ENCODE results near the gene DLD.

Gene DLD

DNA sequence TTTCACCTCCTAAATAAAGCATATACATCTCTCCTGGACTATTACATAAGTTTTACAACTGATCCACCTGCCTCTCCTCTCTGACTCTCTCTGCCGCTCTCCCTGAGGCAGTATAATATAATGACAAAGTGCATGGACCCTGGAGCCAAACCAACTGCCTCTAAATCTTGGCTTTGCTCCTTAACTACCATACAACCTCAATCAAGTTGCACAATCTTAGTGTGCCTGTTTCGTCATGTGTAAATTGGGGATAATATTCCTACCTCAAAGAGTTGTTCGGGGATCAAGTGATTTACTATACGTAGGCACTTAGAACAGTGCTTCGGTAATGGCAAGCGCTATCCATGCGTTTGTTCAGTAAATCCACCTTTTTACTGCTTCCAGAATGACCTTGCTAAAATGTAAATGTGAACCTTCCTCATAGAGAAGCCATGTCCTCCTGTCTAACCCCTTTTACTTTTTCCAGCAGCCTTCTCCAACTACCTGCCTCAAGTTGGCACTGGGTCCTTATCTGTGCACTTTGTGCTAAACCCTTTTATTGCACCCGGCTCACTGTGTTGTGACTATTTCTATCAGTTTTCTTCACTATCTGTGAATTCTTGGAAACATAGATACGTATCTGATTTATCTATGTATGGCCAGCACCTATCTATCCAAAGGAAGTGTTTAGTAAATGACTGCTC, 30.6 kb upstream of the DLD start:
- TF ChIP-seq POLR2A (IDR thresholded peaks at IDR 0.05; ENCODE audit: low read length) (no peak), GATA1 (IDR thresholded peaks at IDR 0.05; ENCODE audit: low read depth, low read length) (no peak)
- peak; percentile 23 to 45 for DNase-seq

- no peak for DNase-seq
- TF ChIP-seq GATA1 (IDR thresholded peaks at IDR 0.05; ENCODE audit: low read depth, low read length), result no peak
Measured at GRCh38 chr7:107860981-107861652, 29.9 kb upstream of the DLD start.

- TF ChIP-seq GATA1 (IDR thresholded peaks at IDR 0.05; ENCODE audit: low read depth, low read length), result no peak
- TF ChIP-seq POLR2A (IDR thresholded peaks at IDR 0.05; ENCODE audit: low read length), result no peak
- DNase-seq, result no peak
Measured at GRCh38 chr7:107865956-107866775, 24.8 kb upstream of the DLD start.

GRCh38 chr7:107867858-107868466, 23.0 kb upstream of the DLD start:
- DNase-seq, result no peak
- TF ChIP-seq POLR2A (IDR thresholded peaks at IDR 0.05; ENCODE audit: low read length), result no peak
- TF ChIP-seq GATA1 (IDR thresholded peaks at IDR 0.05; ENCODE audit: low read depth, low read length), result no peak

- no peak for TF ChIP-seq GATA1 (IDR thresholded peaks at IDR 0.05; ENCODE audit: low read depth, low read length)
- no peak for TF ChIP-seq POLR2A (IDR thresholded peaks at IDR 0.05; ENCODE audit: low read length)
- DNase-seq, result no peak
Measured at GRCh38 chr7:107870427-107871000, 20.5 kb upstream of the DLD start.

GRCh38 chr7:107874111-107874510, 16.9 kb upstream of the DLD start:
- no peak for TF ChIP-seq GATA1 (IDR thresholded peaks at IDR 0.05; ENCODE audit: low read depth, low read length)
- TF ChIP-seq POLR2A (IDR thresholded peaks at IDR 0.05; ENCODE audit: low read length), result no peak
- DNase-seq, result peak; percentile 25 to 47

- TF ChIP-seq GATA1 (IDR thresholded peaks at IDR 0.05; ENCODE audit: low read depth, low read length) (no peak), POLR2A (IDR thresholded peaks at IDR 0.05; ENCODE audit: low read length) (no peak)
- peak; percentile 84 to 90 for DNase-seq
Measured at GRCh38 chr7:107874605-107875446, 16.2 kb upstream of the DLD start.

DNA sequence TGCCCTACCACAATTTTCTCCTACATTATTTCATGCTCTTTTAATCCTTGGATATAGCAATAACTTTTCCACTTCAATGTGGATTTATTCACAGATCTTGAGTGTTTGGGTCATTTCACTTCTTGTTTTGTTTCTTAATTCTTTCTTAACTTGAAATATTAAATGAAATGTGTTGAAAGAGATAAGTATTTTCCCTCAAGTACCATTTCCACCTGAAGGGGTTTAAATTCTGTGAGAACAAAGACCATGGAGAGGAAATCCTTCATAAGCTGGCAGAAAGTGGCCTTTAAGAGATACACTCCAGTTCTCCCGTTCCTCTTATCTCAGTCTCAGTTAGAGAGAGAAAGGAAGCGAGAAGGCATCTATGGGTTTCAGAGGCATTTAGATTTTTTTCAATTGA, 14.1 kb upstream of the DLD start:
- no peak for TF ChIP-seq GATA1 (IDR thresholded peaks at IDR 0.05; ENCODE audit: low read depth, low read length)
- TF ChIP-seq POLR2A (IDR thresholded peaks at IDR 0.05; ENCODE audit: low read length), result no peak
- no peak for DNase-seq

- TF ChIP-seq GATA1 (IDR thresholded peaks at IDR 0.05; ENCODE audit: low read depth, low read length), result no peak
- no peak for TF ChIP-seq POLR2A (IDR thresholded peaks at IDR 0.05; ENCODE audit: low read length)
- DNase-seq, result no peak
Measured at GRCh38 chr7:107877731-107878382, 13.1 kb upstream of the DLD start.

DNA sequence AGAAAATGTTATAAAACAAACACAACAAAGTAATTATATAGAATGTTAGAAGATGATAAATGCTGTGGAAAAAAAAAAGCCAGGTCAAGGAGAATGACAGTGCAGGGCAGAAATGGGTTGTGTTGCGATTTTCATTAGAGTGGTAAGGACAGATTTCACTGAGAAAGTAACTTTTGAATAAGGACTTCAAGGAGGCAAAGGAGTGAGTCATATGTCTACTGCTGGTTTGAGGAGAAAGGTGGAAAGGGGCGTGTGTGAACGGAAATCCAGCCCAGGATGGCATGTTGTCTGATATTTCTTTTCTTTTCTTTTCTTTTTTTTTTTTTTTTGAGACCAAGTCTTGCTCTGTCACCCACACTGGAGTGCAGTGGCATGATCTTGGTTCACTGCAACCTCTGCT, 12.3 kb upstream of the DLD start:
- TF ChIP-seq GATA1 (IDR thresholded peaks at IDR 0.05; ENCODE audit: low read depth, low read length) (no peak), POLR2A (IDR thresholded peaks at IDR 0.05; ENCODE audit: low read length) (no peak)

DNA sequence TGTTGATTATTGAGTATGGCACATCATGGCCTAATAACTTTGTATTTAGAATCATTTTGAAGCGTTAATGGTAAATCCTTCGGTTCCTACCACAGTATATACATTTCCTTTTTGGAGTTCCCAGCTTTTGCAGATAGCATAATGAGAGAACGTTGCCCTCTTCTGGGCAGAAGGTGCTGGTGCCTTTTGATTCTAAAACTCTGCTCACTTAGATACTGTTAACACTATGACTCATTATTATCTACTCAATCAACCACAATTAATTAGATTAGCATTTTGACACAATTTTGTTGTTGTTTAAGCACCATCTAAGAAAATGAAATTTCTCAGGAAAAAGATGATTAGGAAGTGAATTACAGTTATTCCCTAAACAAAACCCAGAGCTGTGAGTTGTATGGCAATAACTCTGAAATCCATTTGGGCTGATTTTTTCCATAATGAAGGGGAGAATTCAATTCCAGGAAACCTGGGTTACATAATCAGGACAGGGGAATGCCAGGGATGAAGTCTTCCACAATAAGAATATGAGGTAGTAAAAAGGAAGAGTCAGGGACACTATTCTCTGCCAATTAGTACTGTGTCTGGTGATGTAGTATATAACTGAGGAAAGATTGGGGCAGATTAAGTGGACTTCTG, 11.5 kb upstream of the DLD start:
- DNase-seq, result peak; percentile 80 to 86
- TF ChIP-seq GATA1 (IDR thresholded peaks at IDR 0.05; ENCODE audit: low read depth, low read length) (no peak), POLR2A (IDR thresholded peaks at IDR 0.05; ENCODE audit: low read length) (no peak)

More for the DNA sequence above, 12.3 kb upstream of the DLD start:
- DNase-seq, result no peak

DNA sequence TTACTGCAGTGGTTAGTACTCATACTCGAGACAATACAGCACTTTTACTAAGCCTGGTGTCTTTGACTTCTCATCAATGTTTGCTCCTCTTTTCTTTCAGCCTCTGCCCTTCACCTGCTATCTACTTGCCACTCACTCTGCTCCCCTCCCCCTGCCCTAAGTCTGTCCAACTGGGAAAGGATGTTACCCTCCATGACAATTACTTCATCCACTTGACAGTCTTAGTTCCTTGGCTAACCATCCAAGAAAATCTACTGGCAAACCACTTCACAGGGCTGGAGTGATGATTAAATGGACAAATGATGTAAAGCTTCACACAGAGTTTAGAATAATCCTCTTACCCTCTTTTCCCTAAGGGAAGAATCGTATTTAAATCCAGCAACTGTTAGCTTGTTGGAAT, 8.2 kb upstream of the DLD start:
- no peak for TF ChIP-seq GATA1 (IDR thresholded peaks at IDR 0.05; ENCODE audit: low read depth, low read length)
- no peak for TF ChIP-seq POLR2A (IDR thresholded peaks at IDR 0.05; ENCODE audit: low read length)
- no peak for DNase-seq

Data from erythroblast (primary cell).